Measurements from ENCODE around the gene USO1.
"Not testable (repeated sequence)": the region's sequence is repeated elsewhere in the genome, so short reads cannot be mapped to it uniquely, and the experiment has no call there.

USO1 gene

GRCh38 chr4:75685546-75686189 is 38.7 kb upstream of the USO1 start:
- FAIRE-seq, result no peak
- DNase-seq (ENCODE audit: insufficient read length, low spot score), result no peak
- no peak for TF ChIP-seq CTCF (IDR thresholded peaks at IDR 0.05; ENCODE audit: insufficient read depth, missing control alignments)

GRCh38 chr4:75686346-75686745 is 38.0 kb upstream of the USO1 start:
- no peak for DNase-seq (ENCODE audit: insufficient read length, low spot score)
- no peak for TF ChIP-seq CTCF (IDR thresholded peaks at IDR 0.05; ENCODE audit: insufficient read depth, missing control alignments)
- no peak for FAIRE-seq

GRCh38 chr4:75687125-75687524 is 37.3 kb upstream of the USO1 start:
- not testable (repeated sequence) for DNase-seq (ENCODE audit: insufficient read length, low spot score); FAIRE-seq

- not testable (repeated sequence) for FAIRE-seq; DNase-seq (ENCODE audit: insufficient read length, low spot score)
Measured at GRCh38 chr4:75692066-75692465, 32.3 kb upstream of the USO1 start.

- TF ChIP-seq CTCF (IDR thresholded peaks at IDR 0.05; ENCODE audit: insufficient read depth, missing control alignments), result no peak
- no peak for DNase-seq (ENCODE audit: insufficient read length, low spot score)
- no peak for FAIRE-seq
Measured at GRCh38 chr4:75696071-75696470, 28.3 kb upstream of the USO1 start.

GRCh38 chr4:75696581-75696980 is 27.8 kb upstream of the USO1 start:
- TF ChIP-seq CTCF (IDR thresholded peaks at IDR 0.05; ENCODE audit: insufficient read depth, missing control alignments), result no peak
- DNase-seq (ENCODE audit: insufficient read length, low spot score), result no peak
- no peak for FAIRE-seq

- no peak for DNase-seq (ENCODE audit: insufficient read length, low spot score)
- FAIRE-seq, result no peak
- TF ChIP-seq CTCF (IDR thresholded peaks at IDR 0.05; ENCODE audit: insufficient read depth, missing control alignments), result no peak
Measured at GRCh38 chr4:75698162-75698962, 26.0 kb upstream of the USO1 start.

- FAIRE-seq (no peak), DNase-seq (ENCODE audit: insufficient read length, low spot score) (no peak)
- TF ChIP-seq CTCF (IDR thresholded peaks at IDR 0.05; ENCODE audit: insufficient read depth, missing control alignments), result no peak
Measured at GRCh38 chr4:75698963-75699228, 25.5 kb upstream of the USO1 start.

All from D721Med (cell line).